K562 (cell line): ENCODE results near the gene ARID3B. TPM values are rescaled to one million over a fixed set of nuclear protein-coding genes. Genes with fewer than 3 reads are reported as not detected.

Experiments used
- BRCA1 ChIP-seq, 2 experiments: fragments of 450-650 bp in 1 of 2; sonication (generic) in 1 of 2; formaldehyde crosslinking in 1 of 2; IDR thresholded peaks; 2 replicates each; pipeline versions ENCODE4 v1.5.0 to v1.6.1; 2017 to 2020; ENCODE audit warnings: mild to moderate bottlenecking in 1 of 2, missing genetic modification reagents in 1 of 2
- CBX3 ChIP-seq, 2 experiments: IDR thresholded peaks; 1 replicate in 1 of 2; 2 replicates in 1 of 2; pipeline ENCODE4 v1.6.1; 2012; ENCODE audit warnings: inconsistent platforms in 2 of 2, low read length in 2 of 2, borderline replicate concordance in 1 of 2, control low read depth in 1 of 2
- CHCHD3 ChIP-seq: fragments of 250-450 bp; sonication (Bioruptor Pico); IDR thresholded peaks from 2 replicates; pipeline ENCODE4 v2.1.2; 2022; ENCODE audit warnings: mild to moderate bottlenecking
- ELF4 ChIP-seq: fragments of 450-650 bp; formaldehyde crosslinking; IDR thresholded peaks from 2 replicates; pipeline ENCODE4 v1.4.0; 2022; ENCODE audit warnings: missing genetic modification characterization
- FOXJ2 ChIP-seq: fragments of 200-800 bp; sonication (Bioruptor generic); IDR thresholded peaks from 2 replicates; pipeline ENCODE4 v1.6.1; 2016; ENCODE audit warnings: missing genetic modification characterization, missing compliant biosample characterization
- FOXM1 ChIP-seq, 2 experiments: fragments of 450-650 bp in 1 of 2; sonication (generic) in 1 of 2; formaldehyde crosslinking in 1 of 2; IDR thresholded peaks; 2 replicates each; pipeline versions ENCODE4 v1.6.1 to v1.9.0; 2017 to 2022; ENCODE audit warnings: low read depth in 2 of 2, mild to moderate bottlenecking in 2 of 2, missing genetic modification reagents in 1 of 2, moderate library complexity in 1 of 2
- HBP1 ChIP-seq: fragments of 450-650 bp; formaldehyde crosslinking; IDR thresholded peaks from 2 replicates; pipeline ENCODE4 v1.4.0; 2022; ENCODE audit warnings: missing genetic modification characterization
- KDM2B ChIP-seq: fragments of 250-450 bp; sonication (Bioruptor Pico); IDR thresholded peaks from 2 replicates; pipeline ENCODE4 v1.8.0; 2021; ENCODE audit warnings: mild to moderate bottlenecking, moderate library complexity
- NFE2L1 ChIP-seq: fragments of 450-650 bp; IDR thresholded peaks from 2 replicates; pipeline ENCODE4 v1.6.1; 2016; ENCODE audit warnings: missing genetic modification characterization, low read depth, mild to moderate bottlenecking, missing compliant biosample characterization, moderate library complexity, borderline replicate concordance
- POU5F1 ChIP-seq: fragments of 150-350 bp; IDR thresholded peaks from 2 replicates; pipeline ENCODE4 v1.6.1; 2014; ENCODE audit warnings: borderline replicate concordance, low read length, low read depth, mild to moderate bottlenecking; ENCODE audit not compliant: partially characterized antibody
- RB1 ChIP-seq: fragments of 450-650 bp; IDR thresholded peaks from 2 replicates; pipeline ENCODE4 v1.6.1; 2017; ENCODE audit warnings: low read depth, mild to moderate bottlenecking
- RBM15 ChIP-seq: fragments of 200-400 bp; formaldehyde crosslinking; IDR thresholded peaks from 2 replicates; pipeline ENCODE4 v1.6.1; 2018; ENCODE audit warnings: mild to moderate bottlenecking, low read length, moderate library complexity; ENCODE audit not compliant: insufficient read depth
- SMC3 ChIP-seq: conservative IDR thresholded peaks from 2 replicates; pipeline ENCODE4 v1.6.1; 2011; ENCODE audit warnings: low read depth, low read length, improper control_type of control experiment; ENCODE audit not compliant: insufficient read depth
- SREBF1 ChIP-seq: fragments of 150-350 bp; IDR thresholded peaks from 2 replicates; pipeline ENCODE4 v1.6.1; 2014; ENCODE audit warnings: antibody characterized with exemption, low read depth, low read length, borderline replicate concordance
- SRF ChIP-seq, 2 experiments: fragments of 250-450, 450-650 bp in 1 of 2; sonication (Bioruptor Pico) in 1 of 2; sonication (generic) in 1 of 2; formaldehyde crosslinking; IDR thresholded peaks; 2 replicates each; pipeline versions ENCODE4 v1.5.0 to v1.5.1; 2020 to 2022; ENCODE audit warnings: mild to moderate bottlenecking in 1 of 2, missing genetic modification reagents in 1 of 2
- ZBTB7A ChIP-seq: IDR thresholded peaks from 2 replicates; pipeline ENCODE4 v1.6.1; 2011; ENCODE audit warnings: low read depth, mild to moderate bottlenecking, low read length, moderate library complexity, borderline replicate concordance; ENCODE audit not compliant: control insufficient read depth
- ZNF274 ChIP-seq: IDR thresholded peaks from 2 replicates; pipeline ENCODE4 v1.6.1; 2011; ENCODE audit warnings: low read depth, mild to moderate bottlenecking, low read length, moderate library complexity, borderline replicate concordance
- ZNF586 ChIP-seq: fragments of 450-650 bp; formaldehyde crosslinking; conservative IDR thresholded peaks from 2 replicates; pipeline ENCODE4 v1.4.0; 2020; ENCODE audit warnings: mild to moderate bottlenecking, moderate library complexity
- ZNF592 ChIP-seq: fragments of 450-650 bp; IDR thresholded peaks from 2 replicates; pipeline ENCODE4 v1.6.1; 2017; ENCODE audit warnings: antibody characterized with exemption, mild to moderate bottlenecking
- polyA plus RNA-seq, 8 experiments: library from polyadenylated mRNA; depleted of rRNA in 4 of 8; stranded (reverse) in 5 of 8; unstranded in 3 of 8; fragments of >200 nt; fragmentation: Nextera tagmentation in 2 of 8; fragmentation: Illumina TruSeq in 1 of 8; extraction: Ambion mirVana in 2 of 8; extraction: Trizol in 1 of 8; gene quantifications; 2 replicates each; pipeline versions ENCODE4 v1.2.1 to v1.2.3, GENCODE V29; 2011 to 2014; ENCODE audit warnings: inconsistent platforms in 1 of 8, missing spikeins in 1 of 8
- total RNA-seq, 7 experiments: library from RNA; depleted of rRNA in 6 of 7; stranded (reverse); fragments of >200 nt in 6 of 7; fragmentation: Illumina TruSeq in 2 of 7; extraction: Trizol in 2 of 7; gene quantifications; 2 replicates each; pipeline versions ENCODE4 v1.2.1 to v1.2.3, GENCODE V29; 2011 to 2021; ENCODE audit warnings: low replicate concordance in 1 of 7

The ARID3B gene
- total and polyA plus RNA-seq, 9 of the 15 experiments (the other 6 are each of a cell fraction or from before 2014, with no cell fraction given), result 0.32 to 15.1 (median 7.1) TPM

DNA sequence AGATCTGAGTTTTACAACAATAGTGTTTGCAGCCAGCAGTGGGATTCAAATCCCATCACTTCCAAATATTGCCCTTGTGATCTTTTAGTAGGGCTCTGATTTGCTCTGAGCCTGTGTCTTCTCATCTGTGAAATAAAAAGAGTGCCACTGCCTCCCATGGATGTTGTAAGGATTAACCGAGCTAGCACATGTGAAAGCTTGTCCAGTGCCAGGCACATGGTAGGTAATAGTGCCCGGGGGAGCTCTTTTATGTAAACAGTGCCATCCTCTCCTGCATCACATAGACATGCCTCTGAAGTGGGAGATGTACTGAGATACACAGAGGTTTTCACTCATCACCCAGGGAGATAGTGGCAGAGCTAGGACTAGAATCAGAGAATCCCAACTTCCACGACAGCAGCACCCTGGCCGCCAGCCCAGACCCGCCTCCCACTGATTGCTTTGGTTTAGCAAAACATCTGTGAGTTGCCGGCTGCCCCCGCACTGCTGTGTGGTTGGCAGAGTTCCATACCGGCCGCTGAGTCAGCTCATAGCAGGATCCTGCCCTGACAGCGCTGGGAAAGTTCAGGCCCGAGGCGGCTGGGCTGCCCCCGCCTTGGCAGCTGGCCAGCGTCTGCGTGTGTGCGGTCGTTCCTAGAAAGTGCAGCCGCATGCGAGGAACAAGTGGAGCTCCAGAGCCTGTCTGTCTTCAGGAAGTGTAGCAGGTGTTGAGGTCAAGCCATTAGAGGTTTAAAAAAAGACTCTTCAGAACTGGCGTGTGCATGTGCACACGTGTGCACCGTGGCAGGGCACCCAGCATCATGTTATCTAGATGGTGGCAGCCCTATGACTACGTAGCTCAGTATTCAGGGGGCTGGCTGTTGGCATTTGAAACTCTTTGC is 5.0 kb downstream of the ARID3B start (continued):
- TF ChIP-seq ZNF592, result peak; percentile 37; the same call in 1 of the 2 replicates
- no peak for TF ChIP-seq RBM15
- TF ChIP-seq FOXM1 (IDR thresholded peaks at IDR 0.05; ENCODE audit: low read depth), result peak; percentile 69
- no peak for TF ChIP-seq FOXM1 (CRISPR knock-in tag; IDR thresholded peaks at IDR 0.05; ENCODE audit: low read depth)
- no peak for TF ChIP-seq ZNF586 (CRISPR knock-in tag)
- TF ChIP-seq ZBTB7A, result peak; percentile 31; the same call in 1 of the 2 replicates
- TF ChIP-seq RB1, result peak; percentile 85
- TF ChIP-seq ZNF274, result no peak
- TF ChIP-seq HBP1 (CRISPR knock-in tag), result no peak
- TF ChIP-seq FOXJ2 (tag), result peak; percentile 96
- TF ChIP-seq CBX3 (IDR thresholded peaks at IDR 0.05; ENCODE audit: borderline replicate concordance in 1 of 2, low read length in 2 of 2), result peak in 1 of 2 experiments; percentile 87; a peak in 2 of 3 replicates
- TF ChIP-seq CHCHD3 (CRISPR knock-in tag), result no peak
- no peak for TF ChIP-seq BRCA1 (IDR thresholded peaks at IDR 0.05)
- no peak for TF ChIP-seq BRCA1 (CRISPR knock-in tag; IDR thresholded peaks at IDR 0.05)
- no peak for TF ChIP-seq SRF (CRISPR knock-in tag; IDR thresholded peaks at IDR 0.05)
- 0 out of 2 replicates have a peak, but pooled peaks have one; percentile 13 for TF ChIP-seq SMC3
- TF ChIP-seq ELF4 (CRISPR knock-in tag), result no peak
- TF ChIP-seq NFE2L1 (tag), result no peak
- no peak for TF ChIP-seq SREBF1
- no peak for TF ChIP-seq POU5F1
- TF ChIP-seq KDM2B (CRISPR knock-in tag), result peak; percentile 99
